IPS-18c (cell line): ENCODE results near the gene PTPRG.

Experiments used
- H3K4me3 ChIP-seq: 2 replicates; pipeline ENCODE4 v1.7.0; 2013; ENCODE audit warnings: low read depth, mild to moderate bottlenecking, low read length, moderate library complexity; ENCODE audit not compliant: insufficient read depth
- H3K9me3 ChIP-seq: one replicate; pipeline ENCODE4 v1.6.1; 2013; ENCODE audit warnings: mild to moderate bottlenecking, low read length, moderate library complexity; ENCODE audit not compliant: control insufficient read depth, insufficient read depth

PTPRG gene

DNA sequence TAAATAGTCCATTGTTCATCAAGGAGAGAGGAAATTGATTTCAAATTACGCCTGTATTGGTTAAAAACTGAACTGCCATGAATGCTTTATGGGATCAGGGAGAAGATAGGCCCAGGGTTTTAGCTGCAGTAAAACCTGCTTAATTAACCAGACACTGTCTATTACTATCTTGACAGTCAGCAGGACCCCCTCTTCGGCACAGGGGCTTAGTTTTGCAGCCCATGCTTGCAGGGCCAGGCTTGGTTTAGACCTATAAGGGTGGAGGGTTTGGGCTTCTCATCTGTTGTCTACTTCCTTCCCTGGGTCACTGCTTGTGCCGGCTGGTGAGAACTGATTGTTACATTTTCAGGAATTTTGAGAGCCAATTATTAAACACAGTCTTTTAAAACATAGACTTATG, 41.1 kb downstream of the PTPRG start:
- no peak overlapping the region for H3K4me3 ChIP-seq
- H3K9me3 ChIP-seq = peaks cover 4% of the 10 kb centered on the region

DNA sequence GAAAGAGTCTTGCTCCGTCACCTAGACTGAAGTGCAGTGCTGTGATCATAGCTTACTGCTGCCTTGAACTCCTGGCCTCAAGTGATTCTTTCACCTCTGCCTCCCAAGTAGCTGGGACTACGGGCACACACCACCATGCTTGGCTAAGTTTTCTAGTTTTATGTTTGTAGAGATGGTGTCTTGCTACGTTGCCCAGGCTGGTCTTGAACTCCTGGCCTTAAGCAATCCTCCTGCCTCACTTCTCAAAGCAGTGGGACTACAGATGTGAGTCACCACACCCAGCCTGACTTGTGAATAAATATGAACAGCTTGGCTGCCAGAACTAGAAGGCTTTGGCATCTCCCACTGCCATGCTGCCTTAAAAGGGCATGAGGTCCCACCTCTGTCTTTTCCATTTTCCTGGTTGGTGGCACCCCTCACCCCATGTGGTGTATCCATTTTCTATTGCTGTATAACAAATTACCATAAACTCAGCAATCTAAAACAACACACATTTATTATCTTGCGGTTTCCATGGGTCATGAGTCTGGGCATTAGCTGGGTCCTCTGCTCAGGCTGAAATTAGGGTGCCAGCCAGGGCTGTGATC, 44.3 kb downstream of the PTPRG start:
- H3K4me3 ChIP-seq = no peak overlapping the region
- H3K9me3 ChIP-seq = peaks cover 4% of the 10 kb centered on the region

DNA sequence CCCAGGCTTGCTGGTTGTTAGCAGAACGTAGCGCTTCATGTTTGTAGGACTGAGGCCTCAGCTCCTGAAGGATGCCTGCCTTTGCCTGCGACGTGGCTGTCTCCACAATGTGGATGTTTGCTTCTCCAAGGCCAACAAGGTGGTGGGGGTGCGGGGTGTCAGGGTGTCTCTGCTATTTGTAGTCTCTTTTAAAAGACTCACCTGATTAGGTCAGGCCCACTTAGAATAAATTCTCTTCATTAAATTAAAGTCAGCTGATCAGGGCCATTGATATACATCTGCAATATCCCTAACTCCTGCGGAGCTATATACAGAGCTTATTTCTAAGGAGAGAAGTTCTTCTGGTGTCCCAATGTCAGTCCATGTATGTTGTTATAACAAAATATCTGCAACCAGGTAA, 44.8 kb downstream of the PTPRG start:
- Histone ChIP-seq H3K4me3 (no peak overlapping the region), H3K9me3 (peaks cover 4% of the 10 kb centered on the region)

DNA sequence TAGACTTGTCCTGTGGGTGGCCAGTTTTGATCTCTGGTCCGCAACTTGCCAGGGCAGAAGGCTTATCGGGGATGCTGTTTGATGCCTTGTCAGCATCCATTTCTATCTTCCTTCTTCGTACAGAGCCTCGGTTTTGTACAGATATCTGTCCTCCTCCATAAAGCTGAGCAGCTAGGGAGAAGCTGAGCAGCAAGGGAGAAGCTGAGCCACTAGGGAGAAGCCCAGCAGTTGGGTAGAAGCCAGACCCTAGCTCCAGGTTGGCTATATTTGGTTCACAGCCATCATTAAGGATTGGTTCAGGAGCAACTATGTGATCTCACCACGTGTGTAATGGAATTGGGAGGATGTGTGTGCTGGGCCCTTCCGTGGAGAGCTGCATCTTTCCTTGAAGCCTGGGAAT, 46.7 kb downstream of the PTPRG start:
- Histone ChIP-seq H3K4me3 (no peak overlapping the region), H3K9me3 (peaks cover 4% of the 10 kb centered on the region)

GRCh38 chr3:61608711-61609110, 47.3 kb downstream of the PTPRG start:
- Histone ChIP-seq H3K4me3 (no peak overlapping the region), H3K9me3 (peaks cover 4% of the 10 kb centered on the region)

DNA sequence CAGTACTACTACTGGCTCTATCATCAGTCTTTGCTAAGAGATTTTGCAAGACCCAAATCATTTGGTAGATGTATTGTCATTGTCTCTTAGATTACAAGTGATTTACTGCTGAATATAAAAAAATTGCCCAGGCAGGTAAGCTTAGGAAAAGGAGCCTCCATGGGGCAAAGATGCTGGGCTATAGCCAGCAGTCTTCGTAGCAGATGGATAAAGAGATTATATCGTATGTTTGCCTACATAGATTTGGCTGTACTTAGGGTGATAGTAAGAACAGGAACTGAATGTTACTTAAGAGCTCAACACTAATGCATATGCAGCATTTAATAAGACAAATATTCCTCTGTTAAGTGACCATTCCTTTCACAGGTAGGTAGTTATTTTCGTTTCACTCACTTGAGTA, 48.9 kb downstream of the PTPRG start:
- no peak overlapping the region for H3K4me3 ChIP-seq

DNA sequence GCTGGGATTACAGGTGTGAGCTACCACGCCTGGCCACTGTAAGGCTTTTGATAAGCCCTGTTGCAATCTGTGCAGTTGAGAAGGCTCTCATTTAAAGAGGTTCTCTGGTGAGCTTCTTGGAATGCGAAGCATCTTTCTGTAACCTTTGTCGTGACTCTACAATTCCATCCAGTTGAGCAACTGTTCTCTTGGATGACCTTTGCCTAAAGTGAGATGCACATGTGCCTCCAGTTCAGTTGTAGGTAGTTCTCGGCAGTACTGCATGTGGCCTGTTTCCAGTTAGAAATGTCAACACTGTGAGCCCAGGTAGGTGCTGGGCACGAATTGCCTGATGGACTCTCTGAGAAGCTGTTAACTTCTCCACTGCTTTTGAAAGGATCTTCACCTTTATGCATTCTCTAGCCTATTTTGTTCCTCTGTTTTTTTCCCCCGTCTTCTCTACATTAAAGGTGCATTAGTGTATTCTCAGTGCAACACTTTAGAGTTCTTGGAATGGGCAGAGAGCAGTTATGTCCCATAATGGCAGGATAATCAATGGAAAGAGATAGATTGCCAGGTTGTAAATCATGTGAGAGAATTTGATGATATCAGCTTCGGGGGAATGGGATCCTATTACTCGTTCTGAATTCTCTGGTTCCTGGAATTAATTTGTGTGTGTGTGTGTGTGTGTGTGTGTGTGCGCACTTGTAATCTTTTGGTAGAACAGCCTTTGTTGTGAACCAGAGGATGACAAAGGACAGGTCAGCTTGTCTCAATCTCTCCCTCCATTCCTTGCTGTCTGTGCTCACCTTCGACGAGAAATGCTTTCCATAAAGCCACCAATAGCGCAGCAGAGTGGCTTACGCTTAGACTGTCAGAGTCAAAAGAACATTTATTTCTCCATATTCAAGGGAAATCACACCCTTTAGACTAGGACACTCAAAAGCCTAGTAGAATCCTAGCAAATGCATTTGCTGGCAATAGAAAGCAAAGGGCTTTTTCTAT, 51.1 kb downstream of the PTPRG start:
- no peaks in the 10 kb centered on the region for H3K9me3 ChIP-seq
- no peak overlapping the region for H3K4me3 ChIP-seq

More for the DNA sequence above, 48.9 kb downstream of the PTPRG start:
- H3K9me3 ChIP-seq = no peaks in the 10 kb centered on the region

GRCh38 chr3:61613666-61614065, 52.3 kb downstream of the PTPRG start:
- H3K9me3 ChIP-seq = no peaks in the 10 kb centered on the region

GRCh38 chr3:61615643-61616042, 54.3 kb downstream of the PTPRG start:
- no peak overlapping the region for H3K4me3 ChIP-seq
- H3K9me3 ChIP-seq = no peaks in the 10 kb centered on the region

More at GRCh38 chr3:61613666-61614065, 52.3 kb downstream of the PTPRG start:
- no peak overlapping the region for H3K4me3 ChIP-seq

- H3K4me3 ChIP-seq = no peak overlapping the region
- no peaks in the 10 kb centered on the region for H3K9me3 ChIP-seq
Observed at GRCh38 chr3:61616586-61616985, 55.2 kb downstream of the PTPRG start.

DNA sequence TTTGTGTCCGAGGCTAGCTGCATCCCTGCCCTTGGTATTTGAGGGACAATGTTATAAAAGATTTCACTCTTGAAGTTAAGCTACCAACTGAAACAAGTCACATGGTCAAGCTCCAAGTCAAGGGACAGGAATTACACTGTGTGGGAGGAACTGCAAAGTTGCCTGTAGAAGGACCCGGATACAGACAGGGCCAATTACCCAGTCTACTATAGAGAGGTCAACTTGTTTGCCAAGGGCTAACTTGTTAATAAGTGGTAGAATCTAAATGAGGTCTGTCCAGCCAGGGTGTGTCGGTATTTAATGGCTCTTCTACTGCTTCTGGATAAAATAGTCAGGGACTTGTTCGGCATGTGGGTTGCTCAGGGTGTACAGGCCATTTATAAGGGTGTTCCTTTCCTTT, 55.7 kb downstream of the PTPRG start:
- no peak overlapping the region for H3K4me3 ChIP-seq

GRCh38 chr3:61617651-61618050, 56.3 kb downstream of the PTPRG start:
- Histone ChIP-seq H3K4me3 (no peak overlapping the region), H3K9me3 (no peaks in the 10 kb centered on the region)

More for the DNA sequence above, 55.7 kb downstream of the PTPRG start:
- no peaks in the 10 kb centered on the region for H3K9me3 ChIP-seq

DNA sequence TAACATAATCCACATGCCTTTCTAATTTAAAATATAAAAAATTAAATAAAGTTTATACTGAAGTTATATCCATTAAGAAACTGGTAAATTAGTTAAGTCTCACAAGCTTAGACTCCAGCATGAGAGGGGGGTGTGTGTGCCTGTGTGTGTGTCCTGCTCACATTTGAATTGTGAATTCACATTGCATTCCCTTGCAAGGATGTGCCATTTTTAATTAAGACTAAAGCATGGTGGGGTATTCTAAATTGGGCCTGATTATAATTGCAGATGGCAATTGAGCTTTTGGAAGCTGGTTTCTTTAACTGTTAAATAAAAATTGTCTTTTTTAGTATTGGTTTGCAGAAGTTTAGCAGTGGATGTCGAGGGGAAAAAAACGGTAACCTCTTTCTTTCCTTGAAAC, 56.9 kb downstream of the PTPRG start:
- Histone ChIP-seq H3K9me3 (no peaks in the 10 kb centered on the region), H3K4me3 (no peak overlapping the region)

DNA sequence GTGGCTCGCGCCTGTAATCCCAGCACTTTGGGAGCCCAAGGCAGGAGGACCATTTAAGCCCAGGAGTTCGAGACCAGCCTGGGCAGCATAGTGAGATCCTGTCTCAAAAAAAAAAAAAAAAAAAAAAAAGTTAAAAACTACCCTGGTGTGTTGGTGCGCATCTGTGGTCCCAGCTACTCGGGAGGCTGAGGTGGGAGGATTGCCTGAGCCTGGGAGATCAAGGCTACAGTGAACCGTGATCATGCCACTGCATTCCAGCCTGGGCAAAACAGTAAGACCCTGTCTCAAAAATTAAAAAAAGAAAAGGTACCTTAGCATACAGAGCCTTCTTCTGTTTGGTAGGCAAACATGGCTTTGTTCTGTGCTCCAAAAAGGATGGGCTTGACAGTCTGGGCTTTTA, 57.5 kb downstream of the PTPRG start:
- H3K4me3 ChIP-seq = no peak overlapping the region
- no peaks in the 10 kb centered on the region for H3K9me3 ChIP-seq

GRCh38 chr3:61620073-61620472, 58.7 kb downstream of the PTPRG start:
- Histone ChIP-seq H3K4me3 (no peak overlapping the region), H3K9me3 (no peaks in the 10 kb centered on the region)

DNA sequence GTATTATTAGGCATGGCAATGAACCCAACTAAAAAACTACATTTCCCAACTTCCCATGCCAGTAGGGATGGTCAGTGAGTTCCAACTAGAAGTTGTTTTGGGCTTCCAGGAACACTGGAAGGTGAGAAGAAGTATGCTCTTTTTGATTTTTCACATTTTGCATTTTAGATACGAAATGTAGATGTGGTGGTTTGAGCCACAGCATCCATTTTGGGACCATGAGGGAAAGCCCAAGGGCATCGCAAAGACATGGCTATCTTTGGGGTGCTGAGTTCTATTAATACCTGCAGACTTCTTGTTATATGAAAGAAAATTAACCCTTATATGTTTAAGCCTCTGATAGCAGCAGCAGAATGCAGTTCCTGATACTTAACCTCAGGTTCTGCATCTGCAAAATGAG, 62.9 kb downstream of the PTPRG start:
- Histone ChIP-seq H3K9me3 (no peaks in the 10 kb centered on the region), H3K4me3 (no peak overlapping the region)

DNA sequence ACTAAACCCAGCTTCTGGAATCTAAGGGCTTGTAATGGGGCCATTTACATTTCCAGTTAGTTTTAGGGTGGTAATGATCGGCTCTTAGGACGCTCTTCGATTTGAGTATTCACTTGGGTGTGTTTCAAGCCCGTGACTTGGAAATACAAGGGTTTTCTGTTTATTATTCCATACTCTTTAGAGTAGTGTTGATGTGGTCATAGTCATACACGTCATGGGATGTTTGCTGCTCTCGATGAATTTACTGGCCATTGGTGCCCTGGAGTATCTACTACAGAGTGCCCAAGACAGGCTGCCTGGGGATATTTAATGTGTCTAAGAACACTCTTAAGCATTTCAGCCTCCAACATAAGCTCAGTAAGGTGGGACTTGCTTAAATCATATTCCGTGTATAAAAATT, 64.1 kb downstream of the PTPRG start:
- Histone ChIP-seq H3K4me3 (no peak overlapping the region), H3K9me3 (no peaks in the 10 kb centered on the region)

DNA sequence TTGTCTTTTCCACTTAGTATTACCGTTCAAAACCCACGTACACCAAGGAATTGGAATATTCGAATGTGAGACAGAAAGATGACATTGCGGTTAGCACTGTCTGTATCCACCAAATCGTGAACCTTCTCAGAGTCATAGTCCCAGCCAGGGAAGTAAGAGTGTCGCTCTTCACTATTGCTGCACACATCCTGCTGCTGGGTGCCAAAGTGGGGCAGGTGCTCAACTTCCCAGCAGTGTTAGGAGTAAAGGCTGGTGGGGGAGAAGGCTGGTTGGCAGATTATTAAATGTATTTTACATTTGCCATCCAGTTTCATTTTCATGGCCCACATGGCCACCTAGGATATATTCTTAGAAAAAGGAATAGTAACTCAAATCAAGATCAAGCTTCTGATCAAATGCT, 65.1 kb downstream of the PTPRG start:
- H3K9me3 ChIP-seq = no peaks in the 10 kb centered on the region
- no peak overlapping the region for H3K4me3 ChIP-seq
